Activated CD8-positive, alpha-beta memory T cell treated with anti-CD3 and anti-CD28 coated beads, Interleukin-2, amount 50 U/mL, for 4 hours (primary cell): Measurements from ENCODE around the gene KRT82.

Experiments used
- DNase-seq: peaks from one replicate; pipeline ENCODE4 v3.0.0-alpha.2; 2020

KRT82 gene

GRCh38 chr12:52404951-52405350 lies 1.2 kb downstream of the KRT82 start:
- no peak for DNase-seq

GRCh38 chr12:52403561-52403960 lies 2.6 kb downstream of the KRT82 start:
- DNase-seq: no peak

GRCh38 chr12:52402873-52403540 lies 3.1 kb downstream of the KRT82 start:
- no peak for DNase-seq

GRCh38 chr12:52402377-52402776 lies 3.8 kb downstream of the KRT82 start:
- DNase-seq: no peak

- DNase-seq: no peak
Observed at GRCh38 chr12:52401926-52402325, 4.2 kb downstream of the KRT82 start.

- no peak for DNase-seq
Observed at GRCh38 chr12:52401526-52401925, 4.6 kb downstream of the KRT82 start.

GRCh38 chr12:52400906-52401305 lies 5.2 kb downstream of the KRT82 start:
- no peak for DNase-seq

- DNase-seq: no peak
Observed at GRCh38 chr12:52399756-52400155, 6.4 kb downstream of the KRT82 start.

- no peak for DNase-seq
Observed at GRCh38 chr12:52398176-52398575, 8.0 kb downstream of the KRT82 start.

- no peak for DNase-seq
Observed at GRCh38 chr12:52396656-52397055, 9.5 kb downstream of the KRT82 start.

- no peak for DNase-seq
Observed at GRCh38 chr12:52395761-52396434, 10.2 kb downstream of the KRT82 start.

GRCh38 chr12:52394836-52395405 lies 11.2 kb downstream of the KRT82 start:
- no peak for DNase-seq

GRCh38 chr12:52392465-52393007 lies 13.6 kb downstream of the KRT82 start:
- no peak for DNase-seq

GRCh38 chr12:52391618-52392002 lies 14.5 kb downstream of the KRT82 start:
- no peak for DNase-seq

- DNase-seq: no peak
Observed at GRCh38 chr12:52390739-52391617, 15.2 kb downstream of the KRT82 start.

GRCh38 chr12:52389313-52390207 lies 16.6 kb downstream of the KRT82 start:
- DNase-seq: no peak

GRCh38 chr12:52387859-52388258 lies 18.3 kb downstream of the KRT82 start:
- DNase-seq: no peak

- DNase-seq: no peak
Observed at GRCh38 chr12:52385226-52385702, 20.9 kb downstream of the KRT82 start, which contains the start of gene KRT84. Gene KRT84 (minus strand): TSS chr12:52385652. CDS start chr12:52385585, 67 bp downstream.

- no peak for DNase-seq
Observed at GRCh38 chr12:52383331-52383730, 22.8 kb downstream of the KRT82 start.

- no peak for DNase-seq
Observed at GRCh38 chr12:52382854-52383253, 23.3 kb downstream of the KRT82 start.

GRCh38 chr12:52381206-52381605 lies 24.9 kb downstream of the KRT82 start:
- no peak for DNase-seq

GRCh38 chr12:52380271-52380694 lies 25.9 kb downstream of the KRT82 start:
- DNase-seq: no peak
